Activated CD4-positive, CD25-positive, alpha-beta regulatory T cell treated with anti-CD3 and anti-CD28 coated beads, Interleukin-2, amount 50 U/mL, for 16 hours (primary cell): ENCODE measurements around the gene ZSCAN20.

Experiments
- DNase-seq: peaks from one replicate; pipeline ENCODE4 v3.0.0-alpha.2; 2020; ENCODE audit warnings: low read depth, low spot score

The ZSCAN20 gene

DNA sequence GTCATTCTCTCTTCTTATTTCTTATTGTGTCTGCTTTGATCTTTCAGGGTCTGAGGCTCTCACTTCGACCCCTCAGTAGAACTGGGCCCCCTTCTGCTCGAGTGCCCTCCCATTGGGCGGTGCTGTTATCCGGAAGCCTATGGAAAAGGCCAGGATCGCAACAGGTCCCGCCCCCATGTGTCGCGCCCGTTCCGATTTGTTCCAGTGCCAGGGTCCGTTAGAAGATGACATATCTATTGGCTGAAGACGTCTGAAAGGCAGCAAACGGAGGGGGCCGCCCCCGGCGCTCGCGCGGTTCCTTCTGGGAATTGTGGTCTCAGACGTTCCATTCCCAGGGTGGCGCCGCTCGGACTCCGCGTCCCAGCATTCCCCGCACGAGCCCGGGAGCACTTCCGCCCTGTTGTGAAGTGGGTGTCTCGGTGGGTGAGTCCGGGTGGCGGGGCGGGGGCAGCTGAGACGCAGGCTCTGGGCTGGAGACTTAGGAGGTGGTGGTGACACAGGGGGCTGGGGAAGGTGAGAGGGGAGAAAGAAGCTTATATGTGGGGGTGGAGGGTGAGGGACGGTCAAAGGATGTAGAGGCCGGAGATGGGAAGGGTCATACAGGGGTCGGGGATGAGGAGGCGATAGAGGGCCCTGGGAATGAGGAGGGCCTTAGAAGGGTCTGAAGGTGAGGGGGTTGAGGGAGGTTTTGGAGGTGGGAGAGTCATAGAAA lies at the start of gene ZSCAN20:
TSS of gene ZSCAN20 (plus strand) at position 377 of the 712 bp plus-strand sequence. CDS start 6,644 bp downstream, outside the sequence.
- DNase-seq = peak; percentile 70

DNA sequence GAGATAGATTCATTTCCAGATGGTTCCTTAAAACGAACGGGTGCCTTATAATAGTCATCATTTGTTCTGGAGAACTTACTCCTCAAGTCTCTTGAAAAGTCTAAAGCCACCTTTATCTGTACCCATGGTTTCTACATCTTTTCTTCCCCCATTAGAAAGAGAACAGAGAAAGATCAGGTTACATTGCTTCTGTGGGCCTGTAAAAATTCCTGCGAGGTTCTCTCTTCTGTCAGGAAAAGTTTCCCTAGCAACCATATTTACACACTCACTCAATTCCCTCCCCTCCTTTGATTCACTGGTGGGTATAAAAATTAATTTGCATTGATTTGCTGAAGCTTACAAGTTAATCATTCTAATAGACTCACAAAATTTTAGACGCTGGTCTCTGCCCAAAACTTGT lies 48.2 kb upstream of the ZSCAN20 start:
- DNase-seq = no peak

DNA sequence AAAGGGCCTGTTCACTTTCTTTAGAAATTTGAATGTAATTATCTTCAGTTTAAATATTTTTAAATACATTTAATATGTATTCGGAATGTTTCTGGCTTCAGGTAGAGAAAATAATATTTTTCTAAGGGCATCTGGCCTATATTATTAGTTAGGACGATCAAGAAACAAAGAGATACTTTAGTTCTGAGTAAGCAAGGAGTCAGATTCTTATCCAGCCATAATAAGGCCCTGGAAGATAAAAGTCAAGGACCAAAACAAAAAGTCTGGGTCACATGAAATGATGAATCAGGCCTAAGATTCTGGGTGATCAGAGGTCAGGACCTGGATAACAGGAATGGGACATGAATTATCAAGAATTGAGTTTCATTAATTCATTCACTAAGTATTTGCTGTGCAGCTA lies 47.8 kb upstream of the ZSCAN20 start:
- DNase-seq = no peak

DNA sequence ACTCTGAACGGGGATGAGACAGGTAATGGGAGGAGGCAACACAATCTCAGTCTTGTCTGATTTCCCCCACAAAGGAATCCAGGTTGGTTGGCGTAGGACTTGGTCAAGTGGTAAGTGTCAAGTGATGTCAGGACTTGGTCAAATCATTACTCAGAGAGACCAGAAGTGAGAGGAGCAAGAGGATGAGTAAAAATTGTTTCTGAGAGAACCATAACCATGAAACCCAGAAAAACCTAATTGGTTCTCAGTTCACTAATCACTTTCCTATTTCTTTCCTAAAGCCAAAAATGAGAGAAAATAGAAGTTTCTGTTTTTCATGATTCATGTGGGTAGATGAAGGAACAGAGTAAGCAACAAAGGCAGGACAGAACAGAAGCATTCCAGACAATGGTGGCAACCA lies 46.5 kb upstream of the ZSCAN20 start:
- no peak for DNase-seq

DNA sequence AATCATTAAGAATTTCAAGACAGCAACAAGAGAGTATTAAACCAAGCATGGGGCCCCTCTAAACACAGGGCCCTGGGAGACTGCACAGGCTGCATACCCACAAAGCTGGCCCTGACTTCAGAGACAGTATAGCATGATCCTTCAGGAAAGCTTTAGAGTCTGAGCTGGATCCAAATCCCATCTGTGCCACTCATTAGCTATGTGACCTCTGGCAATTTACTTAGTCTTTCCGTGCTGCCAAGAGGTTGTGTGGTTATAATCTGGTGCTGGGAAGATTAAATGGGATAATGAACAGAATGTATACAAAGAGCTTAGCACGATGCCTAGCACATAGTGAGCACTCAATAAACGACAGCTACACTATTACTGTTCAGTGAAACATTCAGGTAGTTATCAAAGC lies 45.5 kb upstream of the ZSCAN20 start:
- DNase-seq = no peak

DNA sequence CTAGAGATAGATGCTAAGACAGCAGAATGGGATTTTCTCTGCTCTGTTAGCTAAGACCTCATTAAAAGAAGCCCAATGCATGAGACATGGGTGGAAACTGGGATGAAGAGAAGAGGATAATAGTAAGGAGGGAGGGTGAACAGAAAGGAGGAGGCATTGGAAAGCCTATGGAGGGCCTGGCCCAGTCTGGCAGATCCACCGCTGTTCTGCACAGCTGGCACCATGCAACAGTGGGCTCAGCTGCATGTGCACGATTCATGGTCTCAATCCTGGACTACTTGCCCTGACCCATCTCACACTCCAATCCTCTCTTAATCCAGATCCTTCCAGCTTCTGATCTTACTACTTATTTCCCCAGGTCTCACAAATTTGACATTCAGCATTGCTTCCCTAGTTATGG lies 43.8 kb upstream of the ZSCAN20 start:
- DNase-seq = no peak

DNA sequence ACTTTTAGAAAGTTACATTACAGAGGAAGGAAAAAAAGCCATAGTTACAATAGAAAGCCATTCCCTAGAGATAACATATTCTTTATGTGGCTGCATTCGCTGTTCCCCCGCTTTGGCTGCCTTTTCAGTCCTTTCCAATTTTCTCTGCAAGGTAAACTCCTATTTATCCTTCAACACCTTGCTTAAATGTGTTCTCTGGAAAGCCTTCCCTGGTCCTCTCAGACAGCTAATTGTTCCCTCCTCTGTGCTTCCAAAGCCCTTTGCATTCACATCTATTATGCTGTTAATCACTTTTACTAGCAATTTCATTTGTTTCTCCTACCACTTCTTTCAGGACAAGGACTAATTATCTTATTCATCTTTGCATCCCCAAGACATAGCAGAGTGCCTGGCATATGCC lies 43.1 kb upstream of the ZSCAN20 start:
- DNase-seq = no peak

DNA sequence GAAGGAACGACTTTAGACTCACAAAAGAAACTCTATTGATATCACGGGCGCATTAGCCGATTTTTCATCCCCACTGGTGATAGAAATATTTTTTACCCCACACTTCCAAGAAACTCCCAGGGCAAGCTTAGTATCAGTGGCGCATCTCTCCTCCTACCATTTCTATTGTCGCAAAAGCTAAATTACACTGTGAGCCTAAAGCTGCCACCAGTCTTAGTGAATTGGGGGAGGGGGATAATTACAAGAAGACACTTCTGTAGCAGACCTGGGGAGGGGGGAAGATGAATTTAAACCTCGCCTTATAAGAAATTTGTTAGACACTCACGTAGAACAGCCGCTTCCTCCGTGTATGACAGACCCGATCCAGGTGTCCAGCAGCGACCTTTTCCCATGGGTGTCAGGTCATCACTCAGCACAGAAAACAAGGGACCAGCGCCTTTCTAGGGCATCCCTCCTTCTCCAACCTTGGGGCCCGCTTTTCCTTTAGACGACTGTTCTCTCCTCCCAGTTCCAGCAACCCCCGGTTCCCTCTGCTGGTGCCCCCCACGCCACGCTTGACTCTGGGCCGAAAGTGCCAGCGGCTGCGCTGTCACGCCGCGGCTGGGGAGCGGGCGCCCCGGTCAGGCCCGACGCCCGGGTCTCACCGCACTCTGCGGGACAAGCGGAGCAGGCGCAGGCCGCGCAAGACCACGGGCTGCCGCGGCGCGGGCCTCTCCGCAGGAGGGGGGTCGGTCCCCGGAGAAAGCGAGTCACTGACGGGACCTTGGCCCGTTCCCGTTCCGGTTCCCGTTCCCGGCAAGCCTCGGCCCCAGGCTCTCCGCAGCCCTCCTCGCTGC lies 42.4 kb upstream of the ZSCAN20 start:
- no peak for DNase-seq

DNA sequence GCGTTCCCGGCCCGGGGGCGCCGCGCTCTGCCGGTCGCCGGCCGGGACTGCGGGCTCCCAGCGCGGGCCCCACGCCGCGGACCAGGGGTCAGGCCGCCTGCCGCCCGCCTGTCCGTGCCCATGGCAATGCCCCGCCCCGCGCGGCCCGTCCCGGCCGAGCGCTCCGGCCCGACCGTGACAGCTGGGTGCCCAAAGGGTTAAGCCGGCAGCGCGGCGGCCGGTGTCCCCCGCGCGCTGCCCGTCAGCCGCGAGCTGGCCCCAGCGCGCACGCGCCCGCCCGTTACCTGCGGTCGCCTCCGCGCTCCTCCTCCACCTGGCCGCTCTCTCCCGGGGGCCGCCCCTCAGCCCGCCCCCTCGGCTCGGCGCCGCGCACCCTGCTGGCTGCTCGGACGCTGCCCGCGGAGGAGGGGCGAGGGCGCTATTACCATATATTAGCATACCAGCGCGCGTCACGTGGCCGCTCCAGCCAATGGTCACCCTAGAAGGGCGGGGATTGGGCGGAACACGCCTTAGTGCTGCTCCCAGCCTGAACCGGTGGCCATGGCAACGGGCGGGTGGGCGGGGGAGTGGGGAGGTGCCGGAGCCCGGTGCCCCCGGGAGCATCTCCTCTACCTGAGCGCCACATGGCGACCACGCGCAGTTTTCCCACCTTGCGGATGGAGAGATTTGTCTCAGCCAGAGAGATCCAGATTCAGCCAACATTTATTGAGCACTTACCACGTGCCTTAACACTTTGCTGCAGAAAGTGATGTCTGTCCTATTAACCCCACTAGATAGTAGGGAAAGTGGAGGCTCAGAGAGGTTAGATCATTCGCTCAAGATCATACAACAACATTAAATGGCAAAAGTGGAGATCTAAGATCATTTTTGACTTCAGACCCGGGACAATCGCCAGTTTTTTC lies 41.5 kb upstream of the ZSCAN20 start, which contains the start of gene PHC2:
TSS of gene PHC2 (minus strand) at position 404 of the 902 bp plus-strand sequence. CDS start 55,556 bp downstream, outside the sequence.
- DNase-seq = peak; percentile 67

DNA sequence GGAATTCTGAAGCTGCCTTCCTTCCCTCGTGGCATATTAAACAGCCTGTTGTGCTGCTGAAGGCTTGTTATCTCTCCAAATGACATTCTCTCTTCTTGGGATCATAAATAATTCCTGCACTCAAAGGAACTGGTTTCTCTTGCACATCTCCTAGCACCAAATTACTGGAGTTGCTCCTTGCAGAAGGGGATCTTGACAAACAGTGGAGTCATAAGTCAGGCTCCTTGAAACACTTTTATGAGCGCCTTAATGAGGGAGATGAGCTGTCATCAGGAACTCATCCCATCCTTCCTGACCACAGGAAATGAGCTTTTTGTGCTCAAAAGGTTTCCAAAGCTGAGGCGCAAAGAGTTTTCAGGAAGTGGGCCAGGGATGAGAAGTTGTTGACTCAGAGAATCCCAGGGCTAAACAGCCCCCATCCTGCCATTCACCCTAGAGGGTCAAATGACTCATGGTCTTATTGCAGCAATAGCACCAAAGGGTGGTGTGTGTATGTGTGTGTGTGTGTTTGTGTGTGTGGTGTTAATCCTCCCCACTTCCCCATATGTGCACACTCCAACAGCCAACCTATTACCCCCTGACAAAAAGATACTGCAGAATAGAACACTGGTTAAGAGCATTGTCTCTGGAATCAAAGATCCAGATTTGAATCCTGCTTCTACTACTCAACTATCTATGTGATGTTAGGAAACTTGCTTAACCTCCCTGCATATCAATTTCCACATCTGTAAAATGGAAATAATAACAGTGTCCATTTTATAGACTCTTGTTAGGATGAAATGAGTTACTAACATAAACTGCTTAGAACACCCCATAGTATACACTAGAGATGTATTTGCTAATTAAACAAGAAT lies 38.7 kb upstream of the ZSCAN20 start:
- no peak for DNase-seq

DNA sequence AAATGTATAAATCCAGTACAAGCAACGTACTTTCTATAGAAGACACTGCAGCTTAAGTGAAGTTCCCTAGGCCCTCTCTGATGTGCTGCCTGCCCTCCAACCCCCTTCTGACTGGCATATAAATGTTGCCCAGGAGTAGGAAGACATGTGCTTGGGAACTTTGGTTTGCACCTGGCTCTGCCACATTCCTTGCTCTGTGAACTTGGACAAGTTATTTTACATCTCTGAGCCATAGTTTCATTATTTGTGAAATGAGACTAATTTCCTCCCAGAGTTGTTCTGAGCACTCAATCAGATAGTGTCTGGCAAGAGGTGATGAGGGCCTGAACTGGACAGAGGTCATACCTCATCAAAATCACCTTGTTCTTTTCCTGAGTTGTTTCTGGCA lies 38.1 kb upstream of the ZSCAN20 start:
- no peak for DNase-seq

DNA sequence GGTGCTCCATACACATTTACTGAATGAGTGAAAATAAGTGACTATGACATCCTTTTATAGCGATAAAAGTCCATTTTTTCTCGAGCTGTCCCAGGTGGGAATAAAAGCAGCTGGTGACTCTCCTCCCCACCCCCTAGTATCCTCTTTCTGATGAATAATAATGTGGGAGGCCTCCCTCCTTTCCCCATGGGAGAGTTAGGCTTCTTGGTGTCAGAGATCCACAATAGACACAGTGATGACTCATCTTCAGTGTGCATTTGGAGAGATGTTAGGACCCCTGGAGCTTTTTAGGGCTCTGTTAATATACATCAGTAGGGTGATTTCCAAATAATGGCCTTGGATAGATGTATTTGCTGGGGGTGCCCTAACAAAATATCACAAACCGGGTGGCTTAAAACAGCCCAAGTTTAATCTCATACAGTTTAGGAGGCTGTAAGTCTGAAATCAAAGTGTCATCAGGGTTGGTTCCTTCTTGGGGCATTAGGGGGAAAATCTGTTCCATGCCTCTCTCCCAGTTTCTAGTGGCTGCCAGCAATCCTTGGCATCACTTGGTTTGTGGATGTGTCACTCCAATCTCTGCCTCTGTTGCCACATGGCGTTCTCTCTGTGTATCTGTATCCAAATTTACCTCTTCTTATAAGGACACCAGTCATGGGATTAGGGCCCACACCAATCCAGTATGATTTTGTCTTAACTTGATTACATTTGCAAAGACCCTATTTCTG lies 37.2 kb upstream of the ZSCAN20 start:
- DNase-seq = no peak

DNA sequence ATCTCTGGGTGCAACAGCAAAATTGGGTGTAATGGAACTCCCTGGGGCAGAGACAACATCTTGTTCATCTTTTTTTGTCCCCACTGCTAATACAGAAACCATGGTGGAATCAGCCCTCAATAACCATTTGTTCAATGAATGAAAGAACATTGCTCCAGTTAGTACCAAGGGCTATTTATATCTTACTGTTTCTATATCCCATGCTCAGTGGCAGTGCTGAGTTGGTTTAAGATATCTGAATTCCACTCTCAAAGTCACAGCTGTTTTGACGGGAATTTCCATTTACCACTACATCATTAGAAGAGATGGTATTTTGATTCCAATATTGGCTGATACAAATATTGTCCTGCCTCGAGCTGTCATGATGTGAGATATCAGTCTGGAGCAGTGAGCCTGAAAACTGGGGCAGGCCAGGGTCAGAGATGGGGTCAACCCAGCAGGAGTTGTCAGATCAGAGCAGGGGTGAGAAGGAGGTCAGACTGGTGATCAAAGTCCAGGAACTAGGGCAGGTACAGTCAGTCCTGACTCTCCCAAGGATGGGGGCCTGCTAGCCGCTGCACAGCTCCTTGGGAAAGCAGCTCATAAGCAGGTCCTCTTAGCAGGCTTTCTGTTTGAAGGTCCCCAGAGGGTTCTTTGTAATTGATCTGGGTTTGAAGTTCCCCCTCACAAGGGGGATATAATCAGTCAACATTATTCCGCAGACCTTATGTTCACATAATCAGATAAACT lies 35.7 kb upstream of the ZSCAN20 start:
- DNase-seq = no peak

DNA sequence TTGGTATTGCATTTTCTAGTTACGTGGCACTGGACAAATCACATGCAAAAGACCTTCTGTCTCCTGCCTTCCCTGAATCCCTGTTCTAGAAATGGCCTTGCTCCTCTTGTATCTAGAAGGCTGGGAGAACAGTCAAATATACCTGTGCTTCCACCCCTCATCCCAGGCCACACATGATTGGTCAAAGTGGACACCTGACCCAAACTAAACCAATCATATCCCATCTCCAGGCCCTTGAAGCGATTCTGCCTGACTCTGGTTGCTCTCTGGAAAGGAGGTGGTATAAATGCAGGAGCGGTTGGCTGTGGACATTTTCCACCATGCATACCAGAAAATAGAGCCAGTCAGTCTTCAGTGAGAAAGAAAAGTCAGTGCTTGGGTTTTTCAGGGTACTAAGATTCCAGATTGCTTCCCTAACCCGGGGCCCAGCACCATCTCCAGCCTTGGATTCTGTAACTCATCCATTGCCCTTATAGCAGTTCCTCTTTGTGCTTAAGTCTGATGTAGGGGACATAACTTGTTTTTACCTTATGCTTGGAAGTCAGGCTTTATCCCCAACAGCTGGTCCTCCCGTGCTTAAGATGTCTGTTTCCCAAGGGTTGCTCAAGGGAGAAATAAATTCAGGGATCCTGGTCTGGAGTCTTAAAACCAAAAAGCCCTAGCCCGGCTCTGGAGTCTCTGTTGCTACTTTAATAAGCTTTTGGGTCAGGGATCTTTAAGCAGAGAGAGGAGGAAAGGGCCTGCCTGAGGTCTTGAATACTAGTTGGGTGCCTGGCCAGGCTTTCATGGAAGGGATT lies 33.9 kb upstream of the ZSCAN20 start:
- DNase-seq = no peak

DNA sequence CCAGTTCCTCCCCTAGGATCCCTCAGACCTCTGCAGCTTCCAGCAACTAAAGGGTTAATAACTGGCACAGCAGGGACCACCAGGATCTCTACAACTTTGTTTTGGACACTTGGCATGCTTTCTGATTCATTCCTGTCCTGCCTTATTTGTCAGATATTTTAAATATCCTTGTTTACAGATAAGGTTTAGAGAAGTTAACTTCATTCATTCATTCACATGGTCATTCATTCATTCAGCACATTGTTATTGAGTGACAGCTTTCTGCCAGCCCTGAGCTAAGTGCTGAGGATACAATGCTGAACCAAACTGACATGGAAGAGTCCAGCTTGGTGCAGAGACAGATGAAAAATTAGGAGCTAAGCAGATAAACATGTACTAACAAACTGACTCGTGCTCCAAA lies 32.8 kb upstream of the ZSCAN20 start:
- no peak for DNase-seq

DNA sequence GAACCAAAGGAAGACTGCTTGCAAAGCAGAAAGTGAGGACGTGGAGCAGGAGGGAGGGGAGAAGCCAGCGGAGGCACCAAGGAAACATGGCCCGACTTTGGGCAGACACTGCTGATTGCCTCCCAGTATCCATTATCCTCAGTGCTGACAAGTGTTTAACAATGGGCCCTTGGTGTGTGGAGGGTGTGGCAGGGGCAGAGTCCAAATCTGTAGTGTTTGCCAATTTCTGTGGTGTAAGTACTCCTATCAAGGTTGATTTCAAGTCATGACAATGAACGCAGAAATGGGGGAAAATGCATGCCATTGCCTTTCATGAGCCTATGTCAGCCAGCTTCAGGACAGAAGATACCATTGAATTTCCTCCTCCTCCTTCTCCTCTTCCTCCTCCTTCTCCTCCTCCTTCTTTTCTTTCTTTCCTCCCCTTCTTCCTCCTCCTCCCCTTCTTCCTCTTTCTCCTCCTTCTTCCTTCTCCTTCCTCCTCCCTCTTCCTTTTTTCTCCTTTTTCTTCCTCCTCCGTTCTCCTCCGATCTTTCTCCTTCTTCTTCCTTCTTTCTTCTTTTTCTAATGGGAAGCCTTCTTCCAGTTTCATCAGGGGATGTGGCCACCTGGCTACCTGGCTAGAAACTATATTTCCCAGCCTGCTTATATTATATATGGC lies 31.2 kb upstream of the ZSCAN20 start:
- no peak for DNase-seq

DNA sequence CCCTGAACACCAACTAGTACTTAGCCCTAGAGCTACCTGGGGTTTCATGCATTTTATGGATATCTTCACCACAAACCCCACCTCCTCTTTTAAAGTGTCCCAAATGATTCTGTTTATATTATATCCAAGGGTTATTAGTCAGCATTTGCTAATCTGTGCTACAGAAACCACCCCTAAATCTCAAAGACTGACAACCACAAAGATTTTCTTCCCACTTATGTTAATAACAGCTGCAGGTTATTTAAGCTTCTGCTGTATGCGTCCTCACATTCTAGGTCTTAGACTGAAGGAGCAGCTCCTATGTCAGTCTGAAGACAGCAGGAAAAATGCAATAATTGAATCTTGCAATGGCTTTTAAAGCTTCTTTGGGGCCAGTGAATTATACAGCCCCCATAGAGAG lies 30.3 kb upstream of the ZSCAN20 start:
- DNase-seq = no peak

DNA sequence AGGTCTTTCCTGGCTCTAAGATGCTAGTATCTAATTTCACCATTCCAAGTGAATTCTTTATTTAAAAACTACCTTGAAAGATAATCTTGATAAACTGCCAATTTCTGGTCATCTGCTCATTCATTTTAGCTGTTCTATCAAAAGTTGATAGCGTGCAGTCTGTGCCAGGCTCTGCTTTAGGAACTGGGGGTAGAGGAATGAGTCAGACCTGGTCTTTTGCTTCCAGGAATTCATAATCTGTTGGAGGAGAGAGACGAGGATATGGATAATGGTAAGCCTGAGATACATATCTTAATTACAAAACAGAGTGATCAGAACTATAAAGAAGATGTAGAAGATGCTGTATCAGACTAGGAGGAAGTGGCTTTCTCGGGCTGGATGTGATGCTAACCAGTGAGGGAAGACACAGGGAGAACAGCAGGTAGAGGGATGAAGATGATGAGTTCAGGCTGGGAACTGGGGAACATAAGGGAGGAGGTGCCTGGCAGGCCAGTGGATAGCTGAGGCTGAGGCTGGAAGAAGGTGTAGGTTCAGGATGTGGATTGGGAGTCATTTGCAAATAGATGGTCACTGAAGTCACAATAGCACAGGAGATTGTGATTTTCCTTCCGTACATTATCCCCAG lies 29.3 kb upstream of the ZSCAN20 start:
- DNase-seq = no peak
